ENCODE data around the gene CYB5B.

Gene CYB5B

DNA sequence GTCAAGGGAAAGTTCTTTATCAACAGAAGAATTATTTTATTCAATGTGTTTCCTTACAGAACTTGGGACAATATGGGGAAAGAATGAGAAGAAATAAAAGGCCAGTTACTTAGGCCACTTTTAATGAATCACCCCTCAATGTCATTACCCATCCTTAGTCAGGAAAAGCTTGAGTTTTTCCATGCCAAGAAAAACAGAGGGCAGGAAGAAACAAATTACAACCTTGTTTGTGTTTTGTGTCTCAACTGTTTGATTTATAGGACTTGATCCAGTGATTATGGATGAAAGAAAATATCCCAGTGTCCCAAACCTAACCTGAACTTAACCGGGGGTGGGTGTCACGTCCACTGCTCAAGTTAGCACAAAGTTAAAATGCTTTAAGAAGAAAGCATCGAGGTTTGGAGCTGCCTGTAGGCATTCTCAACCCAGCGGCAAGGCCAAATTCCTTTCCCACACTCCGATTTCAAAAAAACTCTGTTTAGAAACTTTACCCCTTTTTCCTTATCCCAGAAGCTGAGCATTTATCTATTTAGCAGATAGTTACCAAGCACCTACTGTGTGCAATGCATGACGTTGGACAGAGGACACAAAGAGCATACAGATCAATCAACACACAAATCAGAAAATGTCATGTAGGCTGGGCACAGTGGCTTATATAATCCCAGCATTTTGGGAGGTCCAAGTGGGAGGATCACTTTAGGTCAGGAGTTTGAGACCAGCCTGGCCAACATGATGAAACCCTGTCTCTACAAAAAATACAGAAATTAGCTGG, 14.0 kb upstream of the CYB5B start:
- no peaks in the 10 kb centered on the region for H3K79me2 ChIP-seq (ENCODE audit: control insufficient read depth, insufficient read depth, low read length)
- WGBS (ENCODE audit: extremely low coverage, insufficient coverage, low lambda C conversion rate), result no CpG with 5 or more reads among the region's 6 CpGs
- H4K8ac ChIP-seq (ENCODE audit: low read depth, low read length), result no peak overlapping the region
- H2BK120ac ChIP-seq (ENCODE audit: low read depth, low read length), result no peak overlapping the region
- no peak overlapping the region for H3K56ac ChIP-seq (ENCODE audit: low read length)
- DNase-seq, result no peak
- no peak overlapping the region for H2BK15ac ChIP-seq (replicated peaks; ENCODE audit: low read depth)
- H3K27me3 ChIP-seq (ENCODE audit: insufficient read depth, low read length, poor library complexity), result no peaks in the 10 kb centered on the region
- H3K4me2 ChIP-seq (ENCODE audit: low read length), result no peak overlapping the region
- H3K4me3 ChIP-seq (ENCODE audit: low read length), result no peak overlapping the region
- no peak overlapping the region for H2AK5ac ChIP-seq (ENCODE audit: low read length)
- H3K27ac ChIP-seq (ENCODE audit: low read depth, low read length), result no peak overlapping the region
- no peak overlapping the region for H3K4ac ChIP-seq (ENCODE audit: low read depth, low read length)
- no peak overlapping the region for H3K18ac ChIP-seq (ENCODE audit: low read length)
- H3K23ac ChIP-seq (ENCODE audit: low read length), result no peak overlapping the region
- no peaks in the 10 kb centered on the region for H3K79me1 ChIP-seq (ENCODE audit: low read length)
- H3K9ac ChIP-seq (ENCODE audit: low read length), result no peak overlapping the region
- no peak overlapping the region for H4K5ac ChIP-seq (ENCODE audit: low read length)
- no peak overlapping the region for H2BK5ac ChIP-seq (ENCODE audit: low read length)
- H3K36me3 ChIP-seq (ENCODE audit: control insufficient read depth, insufficient read depth, low read length), result no peaks in the 10 kb centered on the region
- no peaks in the 10 kb centered on the region for H3K4me1 ChIP-seq (ENCODE audit: control insufficient read depth, low read depth, low read length)

DNA sequence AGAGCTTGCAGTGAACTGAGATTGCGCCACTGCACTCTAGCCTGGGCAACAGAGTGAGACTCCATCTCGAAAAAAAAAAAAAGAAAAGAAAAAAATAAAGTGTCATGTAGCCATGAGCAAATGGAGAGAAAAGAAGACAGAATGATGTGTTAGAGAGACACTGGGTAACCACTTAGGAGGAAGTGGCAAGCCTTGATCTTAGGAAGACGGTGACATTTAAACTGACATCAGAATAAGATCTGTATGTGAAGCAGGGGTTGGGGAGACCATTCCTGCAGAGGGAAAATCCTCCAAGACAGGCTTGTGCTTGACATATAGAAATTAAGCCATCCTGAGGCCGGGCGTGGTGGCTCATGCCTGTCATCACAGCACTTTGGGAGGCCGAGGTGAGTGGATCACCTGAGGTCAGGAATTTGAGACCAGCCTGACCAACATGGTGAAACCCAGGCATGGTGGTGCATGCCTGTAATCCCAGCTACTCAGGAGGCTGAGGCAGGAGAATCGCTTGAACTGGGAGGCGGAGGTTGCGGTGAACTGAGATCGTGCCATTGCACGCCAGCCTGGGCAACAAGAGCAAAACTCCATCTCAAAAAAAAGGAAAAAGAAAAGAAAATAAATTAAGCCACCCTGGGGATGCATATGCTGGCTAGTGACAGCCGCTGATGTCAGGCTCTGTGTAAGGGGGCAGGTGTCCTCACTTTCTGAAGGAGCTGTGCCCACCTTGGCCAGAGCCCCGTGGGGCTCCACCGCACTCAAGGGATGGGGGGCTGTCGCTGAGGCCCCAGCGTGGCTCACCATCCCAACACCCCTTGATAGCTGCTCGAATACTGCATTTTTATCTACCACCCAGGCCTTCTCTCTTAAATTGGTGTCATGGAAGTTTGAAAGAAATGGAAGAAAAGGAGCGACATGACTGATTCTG, 13.1 kb upstream of the CYB5B start:
- H3K36me3 ChIP-seq (ENCODE audit: control insufficient read depth, insufficient read depth, low read length), result no peaks in the 10 kb centered on the region
- H3K18ac ChIP-seq (ENCODE audit: low read length), result no peak overlapping the region
- WGBS (ENCODE audit: extremely low coverage, insufficient coverage, low lambda C conversion rate), result no CpG with 5 or more reads among the region's 18 CpGs
- H4K8ac ChIP-seq (ENCODE audit: low read depth, low read length), result no peak overlapping the region
- H3K56ac ChIP-seq (ENCODE audit: low read length), result no peak overlapping the region
- DNase-seq, result no peak
- H2BK120ac ChIP-seq (ENCODE audit: low read depth, low read length), result no peak overlapping the region
- H3K4me2 ChIP-seq (ENCODE audit: low read length), result no peak overlapping the region
- H3K79me2 ChIP-seq (ENCODE audit: control insufficient read depth, insufficient read depth, low read length), result no peaks in the 10 kb centered on the region
- H3K27ac ChIP-seq (ENCODE audit: low read depth, low read length), result no peak overlapping the region
- H2AK5ac ChIP-seq (ENCODE audit: low read length), result no peak overlapping the region
- H3K23ac ChIP-seq (ENCODE audit: low read length), result no peak overlapping the region
- no peaks in the 10 kb centered on the region for H3K4me1 ChIP-seq (ENCODE audit: control insufficient read depth, low read depth, low read length)
- H3K9ac ChIP-seq (ENCODE audit: low read length), result no peak overlapping the region
- H3K79me1 ChIP-seq (ENCODE audit: low read length), result no peaks in the 10 kb centered on the region
- H4K5ac ChIP-seq (ENCODE audit: low read length), result no peak overlapping the region
- no peak overlapping the region for H2BK15ac ChIP-seq (replicated peaks; ENCODE audit: low read depth)
- no peak overlapping the region for H2BK5ac ChIP-seq (ENCODE audit: low read length)
- H3K4me3 ChIP-seq (ENCODE audit: low read length), result no peak overlapping the region
- no peaks in the 10 kb centered on the region for H3K27me3 ChIP-seq (ENCODE audit: insufficient read depth, low read length, poor library complexity)
- no peak overlapping the region for H3K4ac ChIP-seq (ENCODE audit: low read depth, low read length)

DNA sequence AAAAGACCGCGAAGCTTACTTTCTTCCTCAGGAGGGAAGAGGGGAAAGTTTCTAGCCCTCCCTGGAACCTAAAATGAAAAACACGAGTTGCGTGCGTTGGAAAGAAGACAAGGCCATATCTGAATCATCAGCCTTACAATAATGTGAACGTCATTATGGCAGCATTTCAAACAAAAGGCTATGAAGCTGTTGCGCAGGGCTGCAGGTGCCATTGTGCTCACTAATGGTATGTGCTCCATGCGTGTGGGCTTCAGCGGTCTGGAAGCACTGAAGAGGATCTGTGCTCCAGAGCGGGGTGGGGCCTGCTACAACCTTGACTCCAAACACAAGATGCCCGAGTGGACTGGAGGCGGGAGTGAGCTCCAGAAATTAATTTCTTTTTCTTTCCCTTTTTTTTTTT, 12.1 kb upstream of the CYB5B start:
- no peaks in the 10 kb centered on the region for H3K4me1 ChIP-seq (ENCODE audit: control insufficient read depth, low read depth, low read length)
- H3K18ac ChIP-seq (ENCODE audit: low read length), result no peak overlapping the region
- no peak overlapping the region for H2BK15ac ChIP-seq (replicated peaks; ENCODE audit: low read depth)
- no peak overlapping the region for H2BK5ac ChIP-seq (ENCODE audit: low read length)
- no CpG with 5 or more reads among the region's 12 CpGs for WGBS (ENCODE audit: extremely low coverage, insufficient coverage, low lambda C conversion rate)
- no peak overlapping the region for H3K4me3 ChIP-seq (ENCODE audit: low read length)
- no peaks in the 10 kb centered on the region for H3K36me3 ChIP-seq (ENCODE audit: control insufficient read depth, insufficient read depth, low read length)
- H4K5ac ChIP-seq (ENCODE audit: low read length), result no peak overlapping the region
- H2AK5ac ChIP-seq (ENCODE audit: low read length), result no peak overlapping the region
- H3K4me2 ChIP-seq (ENCODE audit: low read length), result no peak overlapping the region
- no peak overlapping the region for H3K27ac ChIP-seq (ENCODE audit: low read depth, low read length)
- no peak overlapping the region for H2BK120ac ChIP-seq (ENCODE audit: low read depth, low read length)
- no peak overlapping the region for H3K56ac ChIP-seq (ENCODE audit: low read length)
- no peak overlapping the region for H3K9ac ChIP-seq (ENCODE audit: low read length)
- H4K8ac ChIP-seq (ENCODE audit: low read depth, low read length), result no peak overlapping the region
- H3K79me2 ChIP-seq (ENCODE audit: control insufficient read depth, insufficient read depth, low read length), result no peaks in the 10 kb centered on the region
- no peaks in the 10 kb centered on the region for H3K79me1 ChIP-seq (ENCODE audit: low read length)
- H3K4ac ChIP-seq (ENCODE audit: low read depth, low read length), result no peak overlapping the region
- H3K23ac ChIP-seq (ENCODE audit: low read length), result no peak overlapping the region
- DNase-seq, result no peak
- no peaks in the 10 kb centered on the region for H3K27me3 ChIP-seq (ENCODE audit: insufficient read depth, low read length, poor library complexity)

DNA sequence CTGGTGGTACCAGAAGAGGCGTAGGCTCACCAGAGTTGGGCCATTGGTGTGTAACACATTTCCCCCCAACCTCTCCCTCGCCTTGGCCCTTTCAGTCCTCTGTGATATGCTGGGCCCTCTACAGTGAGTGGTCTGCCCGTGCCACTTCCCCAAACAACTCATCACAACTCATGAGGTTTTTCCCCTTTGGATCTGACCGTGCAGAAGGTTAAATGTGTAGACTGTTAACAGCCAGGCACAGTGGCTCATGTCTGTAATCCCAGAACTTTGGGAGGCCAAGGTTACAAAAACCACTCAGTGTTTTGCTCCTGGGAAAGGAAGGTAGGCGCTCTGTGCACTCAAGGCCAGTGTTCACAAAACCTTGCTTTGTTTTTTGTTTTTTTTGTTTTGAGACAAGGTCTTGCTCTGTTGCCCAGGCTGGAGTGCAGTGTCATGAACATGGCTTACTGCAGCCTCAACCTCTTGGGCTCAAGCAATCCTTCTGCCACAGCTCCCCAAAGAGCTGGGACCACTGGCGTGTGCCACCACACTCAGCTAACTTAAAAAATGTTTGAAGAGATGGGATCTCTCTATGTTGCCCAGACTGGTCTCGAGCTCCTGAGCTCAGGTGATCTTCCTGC, 11.3 kb upstream of the CYB5B start:
- DNase-seq, result no peak
- H3K36me3 ChIP-seq (ENCODE audit: control insufficient read depth, insufficient read depth, low read length), result no peaks in the 10 kb centered on the region
- no peak overlapping the region for H2BK120ac ChIP-seq (ENCODE audit: low read depth, low read length)
- no peaks in the 10 kb centered on the region for H3K79me2 ChIP-seq (ENCODE audit: control insufficient read depth, insufficient read depth, low read length)
- H3K27ac ChIP-seq (ENCODE audit: low read depth, low read length), result no peak overlapping the region
- WGBS (ENCODE audit: extremely low coverage, insufficient coverage, low lambda C conversion rate), result no CpG with 5 or more reads among the region's 7 CpGs
- H2BK15ac ChIP-seq (replicated peaks; ENCODE audit: low read depth), result no peak overlapping the region
- H3K18ac ChIP-seq (ENCODE audit: low read length), result no peak overlapping the region
- H3K4me1 ChIP-seq (ENCODE audit: control insufficient read depth, low read depth, low read length), result peaks cover 5% of the 10 kb centered on the region
- no peak overlapping the region for H4K8ac ChIP-seq (ENCODE audit: low read depth, low read length)
- no peak overlapping the region for H3K4ac ChIP-seq (ENCODE audit: low read depth, low read length)
- H2AK5ac ChIP-seq (ENCODE audit: low read length), result no peak overlapping the region
- H3K79me1 ChIP-seq (ENCODE audit: low read length), result no peaks in the 10 kb centered on the region
- no peak overlapping the region for H3K56ac ChIP-seq (ENCODE audit: low read length)
- H3K4me2 ChIP-seq (ENCODE audit: low read length), result no peak overlapping the region
- no peak overlapping the region for H3K9ac ChIP-seq (ENCODE audit: low read length)
- no peak overlapping the region for H3K4me3 ChIP-seq (ENCODE audit: low read length)
- H2BK5ac ChIP-seq (ENCODE audit: low read length), result no peak overlapping the region
- H3K23ac ChIP-seq (ENCODE audit: low read length), result no peak overlapping the region
- no peaks in the 10 kb centered on the region for H3K27me3 ChIP-seq (ENCODE audit: insufficient read depth, low read length, poor library complexity)
- no peak overlapping the region for H4K5ac ChIP-seq (ENCODE audit: low read length)

DNA sequence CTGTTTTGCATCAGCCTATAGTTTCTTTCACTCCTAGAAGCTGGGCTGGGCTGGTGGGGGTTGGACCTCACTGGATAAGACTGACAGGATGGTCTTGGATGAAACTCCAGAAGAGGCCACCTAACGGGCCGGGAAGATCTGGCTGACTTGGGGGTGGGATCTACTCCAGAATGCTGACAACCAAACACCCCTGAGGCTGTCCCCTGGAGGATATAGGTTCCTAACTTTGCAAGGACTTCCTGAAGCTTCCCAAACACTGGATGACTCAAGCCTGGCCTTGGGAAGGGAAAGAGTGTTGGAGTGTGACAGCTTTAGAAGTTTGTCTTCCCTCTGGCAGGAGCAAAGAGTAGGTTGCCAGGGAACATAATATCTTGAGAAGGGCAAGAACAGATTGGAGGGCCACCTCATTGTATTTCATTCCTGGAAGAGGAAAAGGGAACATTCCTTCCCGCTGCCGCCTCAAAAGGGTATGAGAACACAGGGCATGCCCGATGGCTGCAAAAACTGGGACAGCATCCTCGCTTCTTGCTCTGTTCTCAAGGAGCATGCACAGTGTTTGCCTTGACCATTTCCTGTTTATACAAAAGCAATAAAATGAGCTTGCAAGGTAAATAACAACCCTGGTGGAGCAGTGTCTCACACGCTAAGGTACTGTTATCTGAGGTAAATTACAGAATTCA, 6.8 kb upstream of the CYB5B start:
- Histone ChIP-seq H3K27me3 (ENCODE audit: insufficient read depth, low read length, poor library complexity) (no peaks in the 10 kb centered on the region), H2BK15ac (replicated peaks; ENCODE audit: low read depth) (no peak overlapping the region), H3K4me3 (ENCODE audit: low read length) (no peak overlapping the region), H4K5ac (ENCODE audit: low read length) (peak overlapping the region; percentile 33), H3K27ac (ENCODE audit: low read depth, low read length) (peak overlapping the region; percentile 78), H2BK120ac (ENCODE audit: low read depth, low read length) (no peak overlapping the region), H3K9ac (ENCODE audit: low read length) (no peak overlapping the region), H3K23ac (ENCODE audit: low read length) (no peak overlapping the region), H3K4me2 (ENCODE audit: low read length) (no peak overlapping the region), H3K79me1 (ENCODE audit: low read length) (no peaks in the 10 kb centered on the region), H2BK5ac (ENCODE audit: low read length) (peak overlapping the region; percentile 18), H3K79me2 (ENCODE audit: control insufficient read depth, insufficient read depth, low read length) (no peaks in the 10 kb centered on the region), H3K18ac (ENCODE audit: low read length) (peak overlapping the region; percentile 25), H3K4ac (ENCODE audit: low read depth, low read length) (no peak overlapping the region), H2AK5ac (ENCODE audit: low read length) (no peak overlapping the region), H3K36me3 (ENCODE audit: control insufficient read depth, insufficient read depth, low read length) (no peaks in the 10 kb centered on the region), H3K4me1 (ENCODE audit: control insufficient read depth, low read depth, low read length) (peaks cover 5% of the 10 kb centered on the region), H4K8ac (ENCODE audit: low read depth, low read length) (no peak overlapping the region), H3K56ac (ENCODE audit: low read length) (peak overlapping the region; percentile 63)
- WGBS (ENCODE audit: extremely low coverage, insufficient coverage, low lambda C conversion rate), result no CpG with 5 or more reads among the region's 7 CpGs
- DNase-seq, result peak; percentile 97
